Esophagus squamous epithelium (tissue), 5 donors: Measurements from ENCODE around the gene PLXNC1. TPM values are rescaled to one million over a fixed set of nuclear protein-coding genes. Genes with fewer than 3 reads are reported as not detected.

Experiments used
- DNase-seq: peaks from one replicate; lab custom pipeline; 2025; lab: John Stamatoyannopoulos, UW
- H3K27ac ChIP-seq, 4 donors: fragments of 200-600 bp; sonication (generic); one replicate each; pipeline ENCODE4 v1.5.1; 2016 to 2019; ENCODE audit warnings: mild to moderate bottlenecking in 1 of 4
- H3K27me3 ChIP-seq, 4 donors: fragments of 200-600 bp; sonication (generic); 1 replicate in 3 of 4; 2 replicates in 1 of 4; pipeline versions ENCODE4 v1.5.1 to v1.6.0; 2017 to 2021; ENCODE audit warnings: antibody characterized with exemption in 1 of 4
- H3K36me3 ChIP-seq, 3 donors: fragments of 200-600 bp; sonication (generic); one replicate each; pipeline ENCODE4 v1.5.1; 2016 to 2019
- H3K4me1 ChIP-seq, 3 donors: fragments of 200-600 bp; sonication (generic); one replicate each; pipeline ENCODE4 v1.5.1; 2017 to 2019
- H3K4me3 ChIP-seq, 4 donors: fragments of 200-600 bp; sonication (generic); 1 replicate in 3 of 4; 2 replicates in 1 of 4; pipeline ENCODE4 v1.5.1; 2016 to 2019; ENCODE audit warnings: mild to moderate bottlenecking in 2 of 4, moderate library complexity in 1 of 4
- H3K9me3 ChIP-seq, 3 donors: fragments of 200-600 bp; sonication (generic); one replicate each; pipeline ENCODE4 v1.5.1; 2016 to 2019
- POLR2A ChIP-seq, 4 donors: fragments of 450-650 bp; IDR thresholded peaks; one replicate each; pipeline ENCODE4 v1.6.1; 2017; ENCODE audit warnings: antibody characterized with exemption in 4 of 4, mild to moderate bottlenecking in 4 of 4, moderate library complexity in 3 of 4
- WGBS, 2 donors: methylation state at CpG; one replicate each; pipeline ENCODE4 v1.1.5; 2018; 5-methylcytosine and 5-hydroxymethylcytosine counted together
- intact Hi-C: fragments of 100-400 bp; cut with DNase I; formaldehyde crosslinking; loops from one replicate; pipeline ENCODE4 v1.15.0; 2022
- total RNA-seq, 4 donors: library from RNA; depleted of rRNA; stranded (reverse); fragments of >200 nt; gene quantifications; one replicate each; pipeline ENCODE4 v1.1.0, GENCODE V29; 2016
- TF ChIP-seq, protein P1 (sequence below), 6 experiments: fragments of 450-650 bp in 4 of 6; fragments of 200-600 bp in 2 of 6; sonication (generic) in 2 of 6; IDR thresholded peaks; one replicate each; pipeline ENCODE4 v1.5.1; 2016 to 2019; ENCODE audit warnings: antibody characterized with exemption in 6 of 6, mild to moderate bottlenecking in 4 of 6, moderate library complexity in 4 of 6
- donor health status: DM: yes; HTN: yes; CAD: no.

Gene PLXNC1
- total RNA-seq, 4 donors from 2014 or later, result 1.0 to 6.7 (median 2.6) TPM

GRCh38 chr12:94190623-94191022 is 42.2 kb downstream of the PLXNC1 start:
- peaks cover 0 to 27% (median 0%) of the 10 kb centered on the region in 4 donors for H3K27me3 ChIP-seq
- 88 to 93% methylated on average over 1 of the region's 2 CpGs for WGBS, 2 donors
- TF ChIP-seq, protein P1, sequence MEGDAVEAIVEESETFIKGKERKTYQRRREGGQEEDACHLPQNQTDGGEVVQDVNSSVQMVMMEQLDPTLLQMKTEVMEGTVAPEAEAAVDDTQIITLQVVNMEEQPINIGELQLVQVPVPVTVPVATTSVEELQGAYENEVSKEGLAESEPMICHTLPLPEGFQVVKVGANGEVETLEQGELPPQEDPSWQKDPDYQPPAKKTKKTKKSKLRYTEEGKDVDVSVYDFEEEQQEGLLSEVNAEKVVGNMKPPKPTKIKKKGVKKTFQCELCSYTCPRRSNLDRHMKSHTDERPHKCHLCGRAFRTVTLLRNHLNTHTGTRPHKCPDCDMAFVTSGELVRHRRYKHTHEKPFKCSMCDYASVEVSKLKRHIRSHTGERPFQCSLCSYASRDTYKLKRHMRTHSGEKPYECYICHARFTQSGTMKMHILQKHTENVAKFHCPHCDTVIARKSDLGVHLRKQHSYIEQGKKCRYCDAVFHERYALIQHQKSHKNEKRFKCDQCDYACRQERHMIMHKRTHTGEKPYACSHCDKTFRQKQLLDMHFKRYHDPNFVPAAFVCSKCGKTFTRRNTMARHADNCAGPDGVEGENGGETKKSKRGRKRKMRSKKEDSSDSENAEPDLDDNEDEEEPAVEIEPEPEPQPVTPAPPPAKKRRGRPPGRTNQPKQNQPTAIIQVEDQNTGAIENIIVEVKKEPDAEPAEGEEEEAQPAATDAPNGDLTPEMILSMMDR (IDR thresholded peaks at IDR 0.05), result no peak
- no peak for TF ChIP-seq POLR2A (IDR thresholded peaks at IDR 0.05)
- no peaks in the 10 kb centered on the region for H3K36me3 ChIP-seq
- intact Hi-C loops, result no loop called here
- no peaks in the 10 kb centered on the region for H3K9me3 ChIP-seq
- peaks cover 0 to 15% (median 0%) of the 10 kb centered on the region in 3 donors for H3K4me1 ChIP-seq
- no peak overlapping the region for H3K4me3 ChIP-seq
- no peak overlapping the region for H3K27ac ChIP-seq
- no peak for DNase-seq

GRCh38 chr12:94191023-94191422 is 42.6 kb downstream of the PLXNC1 start:
- no peak overlapping the region for H3K4me3 ChIP-seq
- H3K9me3 ChIP-seq, result no peaks in the 10 kb centered on the region
- WGBS, 2 donors, result 78 to 80% methylated on average over 2 of the region's 2 CpGs
- no peak overlapping the region for H3K27ac ChIP-seq
- no peak for DNase-seq
- peaks cover 0 to 23% (median 0%) of the 10 kb centered on the region in 4 donors for H3K27me3 ChIP-seq
- peaks cover 0 to 15% (median 0%) of the 10 kb centered on the region in 3 donors for H3K4me1 ChIP-seq
- intact Hi-C loops, result no loop called here
- TF ChIP-seq POLR2A (IDR thresholded peaks at IDR 0.05), result no peak
- TF ChIP-seq, protein P1 (IDR thresholded peaks at IDR 0.05), result no peak
- H3K36me3 ChIP-seq, result no peaks in the 10 kb centered on the region

DNA sequence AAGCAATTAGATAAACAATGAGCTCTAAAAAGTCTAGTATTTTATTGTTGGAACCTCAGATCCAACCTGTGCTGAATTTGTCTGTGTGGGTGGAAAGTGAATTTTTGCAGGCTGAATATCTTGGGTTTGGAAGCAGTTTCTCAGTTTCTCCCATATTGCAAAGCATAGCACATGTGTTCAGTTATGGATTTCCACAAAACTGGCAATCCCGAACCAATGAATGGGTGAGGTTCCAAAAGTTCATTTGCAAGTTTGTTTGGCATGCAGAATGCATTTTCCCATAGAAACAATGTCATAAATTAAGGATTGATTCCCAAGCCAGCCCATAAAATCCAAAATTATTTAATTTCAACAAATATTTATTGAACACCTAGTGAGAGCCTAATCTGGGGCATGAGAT is 43.4 kb downstream of the PLXNC1 start:
- intact Hi-C loops, result no loop called here
- Histone ChIP-seq H3K27me3 (peaks cover 0 to 16% (median 0%) of the 10 kb centered on the region in 4 donors), H3K9me3 (no peaks in the 10 kb centered on the region), H3K27ac (no peak overlapping the region), H3K4me3 (no peak overlapping the region), H3K4me1 (peaks cover 0 to 11% (median 0%) of the 10 kb centered on the region in 3 donors), H3K36me3 (no peaks in the 10 kb centered on the region)
- no peak for TF ChIP-seq POLR2A (IDR thresholded peaks at IDR 0.05)
- TF ChIP-seq, protein P1 (IDR thresholded peaks at IDR 0.05), result no peak
- no peak for DNase-seq
- WGBS, 2 donors, result 85 to 94% methylated on average over 1 of the region's 1 CpG

- Histone ChIP-seq H3K36me3 (no peaks in the 10 kb centered on the region), H3K27me3 (peaks cover 0 to 9% (median 0%) of the 10 kb centered on the region in 4 donors), H3K9me3 (no peaks in the 10 kb centered on the region), H3K27ac (no peak overlapping the region), H3K4me3 (no peak overlapping the region), H3K4me1 (peaks cover 0 to 7% (median 0%) of the 10 kb centered on the region in 3 donors)
- no peak for DNase-seq
- no peak for TF ChIP-seq POLR2A (IDR thresholded peaks at IDR 0.05)
- intact Hi-C loops, result no loop called here
Observed at GRCh38 chr12:94192506-94192905, 44.1 kb downstream of the PLXNC1 start.

DNA sequence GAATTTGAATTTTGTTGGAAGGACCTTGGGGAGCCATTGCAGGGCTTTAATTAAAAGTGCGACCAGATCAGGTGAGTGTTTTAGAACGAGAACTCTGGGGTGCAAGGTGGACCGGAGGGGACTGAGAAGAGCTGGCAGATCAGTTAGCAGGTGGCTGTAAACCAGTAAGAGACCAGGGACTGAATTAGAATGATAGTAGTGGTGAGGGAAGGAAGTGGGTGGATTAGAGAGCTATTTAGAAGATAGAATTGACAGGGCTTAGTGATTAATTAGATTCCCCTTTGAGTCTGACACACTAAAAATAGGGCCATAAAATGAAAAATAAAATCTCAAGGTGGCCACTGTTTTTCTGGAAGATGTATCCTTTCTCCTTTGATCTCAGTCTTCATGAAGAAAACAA is 44.8 kb downstream of the PLXNC1 start:
- intact Hi-C loops, result no loop called here
- DNase-seq, result no peak
- TF ChIP-seq, protein P1 (IDR thresholded peaks at IDR 0.05), result no peak
- TF ChIP-seq POLR2A (IDR thresholded peaks at IDR 0.05), result no peak
- Histone ChIP-seq H3K27me3 (peaks cover 0 to 3% (median 0%) of the 10 kb centered on the region in 4 donors), H3K4me3 (no peak overlapping the region), H3K4me1 (peaks cover 0 to under 1% (median 0%) of the 10 kb centered on the region in 3 donors), H3K36me3 (no peaks in the 10 kb centered on the region), H3K9me3 (no peaks in the 10 kb centered on the region), H3K27ac (no peak overlapping the region)
- WGBS, 2 donors, result 78% methylated on average over 3 of the region's 3 CpGs

- Histone ChIP-seq H3K9me3 (no peaks in the 10 kb centered on the region), H3K4me3 (no peak overlapping the region), H3K27ac (no peak overlapping the region), H3K36me3 (no peaks in the 10 kb centered on the region), H3K4me1 (no peaks in the 10 kb centered on the region), H3K27me3 (no peaks in the 10 kb centered on the region)
- DNase-seq, result no peak
- TF ChIP-seq, protein P1 (IDR thresholded peaks at IDR 0.05), result no peak
- no peak for TF ChIP-seq POLR2A (IDR thresholded peaks at IDR 0.05)
- intact Hi-C loops, result no loop called here
- WGBS, 2 donors, result 92% methylated on average over 6 of the region's 6 CpGs
Observed at GRCh38 chr12:94195483-94195882, 47.1 kb downstream of the PLXNC1 start.
